GM12872 (cell line): Measurements from ENCODE around the gene MAN1B1.

Source experiments
- TF ChIP-seq, protein P1 (sequence below): IDR thresholded peaks from 3 replicates; pipeline ENCODE4 v1.5.1; 2011; ENCODE audit warnings: low read depth, mild to moderate bottlenecking, low read length, moderate library complexity; ENCODE audit not compliant: insufficient read depth

The MAN1B1 gene

DNA sequence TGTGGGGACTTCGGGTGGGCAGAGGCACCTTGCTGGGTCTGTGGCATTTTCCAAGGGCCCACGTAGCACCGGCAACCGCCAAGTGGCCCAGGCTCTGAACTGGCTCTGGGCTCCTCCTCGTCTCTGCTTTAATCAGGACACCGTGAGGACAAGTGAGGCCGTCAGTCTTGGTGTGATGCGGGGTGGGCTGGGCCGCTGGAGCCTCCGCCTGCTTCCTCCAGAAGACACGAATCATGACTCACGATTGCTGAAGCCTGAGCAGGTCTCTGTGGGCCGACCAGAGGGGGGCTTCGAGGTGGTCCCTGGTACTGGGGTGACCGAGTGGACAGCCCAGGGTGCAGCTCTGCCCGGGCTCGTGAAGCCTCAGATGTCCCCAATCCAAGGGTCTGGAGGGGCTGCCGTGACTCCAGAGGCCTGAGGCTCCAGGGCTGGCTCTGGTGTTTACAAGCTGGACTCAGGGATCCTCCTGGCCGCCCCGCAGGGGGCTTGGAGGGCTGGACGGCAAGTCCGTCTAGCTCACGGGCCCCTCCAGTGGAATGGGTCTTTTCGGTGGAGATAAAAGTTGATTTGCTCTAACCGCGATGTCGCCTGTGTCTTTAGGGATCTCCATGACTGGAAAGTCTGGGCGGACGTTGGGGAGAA, 21.9 kb downstream of the MAN1B1 start:
- TF ChIP-seq, protein P1, sequence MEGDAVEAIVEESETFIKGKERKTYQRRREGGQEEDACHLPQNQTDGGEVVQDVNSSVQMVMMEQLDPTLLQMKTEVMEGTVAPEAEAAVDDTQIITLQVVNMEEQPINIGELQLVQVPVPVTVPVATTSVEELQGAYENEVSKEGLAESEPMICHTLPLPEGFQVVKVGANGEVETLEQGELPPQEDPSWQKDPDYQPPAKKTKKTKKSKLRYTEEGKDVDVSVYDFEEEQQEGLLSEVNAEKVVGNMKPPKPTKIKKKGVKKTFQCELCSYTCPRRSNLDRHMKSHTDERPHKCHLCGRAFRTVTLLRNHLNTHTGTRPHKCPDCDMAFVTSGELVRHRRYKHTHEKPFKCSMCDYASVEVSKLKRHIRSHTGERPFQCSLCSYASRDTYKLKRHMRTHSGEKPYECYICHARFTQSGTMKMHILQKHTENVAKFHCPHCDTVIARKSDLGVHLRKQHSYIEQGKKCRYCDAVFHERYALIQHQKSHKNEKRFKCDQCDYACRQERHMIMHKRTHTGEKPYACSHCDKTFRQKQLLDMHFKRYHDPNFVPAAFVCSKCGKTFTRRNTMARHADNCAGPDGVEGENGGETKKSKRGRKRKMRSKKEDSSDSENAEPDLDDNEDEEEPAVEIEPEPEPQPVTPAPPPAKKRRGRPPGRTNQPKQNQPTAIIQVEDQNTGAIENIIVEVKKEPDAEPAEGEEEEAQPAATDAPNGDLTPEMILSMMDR = no peak

- TF ChIP-seq, protein P1 = no peak
Measured at GRCh38 chr9:137109250-137110146, 22.7 kb downstream of the MAN1B1 start.

DNA sequence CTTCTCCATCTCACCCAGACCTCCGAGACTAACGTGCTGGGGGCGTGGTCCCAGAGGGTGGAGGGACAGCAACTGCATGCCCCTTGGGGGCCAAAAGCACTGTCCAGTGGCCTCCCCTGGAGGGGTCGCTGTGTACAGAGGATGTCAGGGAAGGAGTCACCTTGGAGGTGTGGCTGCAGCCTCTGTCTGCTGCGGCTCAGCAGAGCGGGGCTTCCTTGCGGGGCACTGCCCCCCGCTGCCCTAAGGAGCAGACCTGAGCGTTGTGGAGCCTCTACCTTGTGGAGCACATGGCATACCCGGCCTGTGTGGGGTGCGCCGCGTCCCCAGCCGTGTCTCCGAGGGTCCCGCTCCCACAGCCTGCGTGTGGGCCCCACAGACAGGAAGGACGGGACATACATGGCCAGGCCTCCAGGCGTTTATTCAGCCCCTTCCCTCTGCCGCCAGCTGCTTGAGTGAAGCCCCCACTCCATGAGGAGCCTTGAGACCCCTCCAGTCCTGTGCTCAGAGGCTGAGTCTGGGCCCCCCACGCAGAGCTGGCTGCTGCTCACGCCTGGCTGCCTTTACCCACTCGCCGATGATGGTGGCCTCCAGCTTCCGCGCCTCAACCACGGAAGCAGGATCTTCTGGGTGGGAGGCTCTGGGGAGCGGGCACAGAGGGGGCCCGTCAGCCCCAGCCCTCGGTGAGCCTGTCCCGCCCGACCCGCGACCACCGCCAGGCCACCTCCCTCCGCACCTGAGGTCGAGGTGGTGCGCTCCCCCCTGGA, 23.5 kb downstream of the MAN1B1 start:
- TF ChIP-seq, protein P1 = no peak

DNA sequence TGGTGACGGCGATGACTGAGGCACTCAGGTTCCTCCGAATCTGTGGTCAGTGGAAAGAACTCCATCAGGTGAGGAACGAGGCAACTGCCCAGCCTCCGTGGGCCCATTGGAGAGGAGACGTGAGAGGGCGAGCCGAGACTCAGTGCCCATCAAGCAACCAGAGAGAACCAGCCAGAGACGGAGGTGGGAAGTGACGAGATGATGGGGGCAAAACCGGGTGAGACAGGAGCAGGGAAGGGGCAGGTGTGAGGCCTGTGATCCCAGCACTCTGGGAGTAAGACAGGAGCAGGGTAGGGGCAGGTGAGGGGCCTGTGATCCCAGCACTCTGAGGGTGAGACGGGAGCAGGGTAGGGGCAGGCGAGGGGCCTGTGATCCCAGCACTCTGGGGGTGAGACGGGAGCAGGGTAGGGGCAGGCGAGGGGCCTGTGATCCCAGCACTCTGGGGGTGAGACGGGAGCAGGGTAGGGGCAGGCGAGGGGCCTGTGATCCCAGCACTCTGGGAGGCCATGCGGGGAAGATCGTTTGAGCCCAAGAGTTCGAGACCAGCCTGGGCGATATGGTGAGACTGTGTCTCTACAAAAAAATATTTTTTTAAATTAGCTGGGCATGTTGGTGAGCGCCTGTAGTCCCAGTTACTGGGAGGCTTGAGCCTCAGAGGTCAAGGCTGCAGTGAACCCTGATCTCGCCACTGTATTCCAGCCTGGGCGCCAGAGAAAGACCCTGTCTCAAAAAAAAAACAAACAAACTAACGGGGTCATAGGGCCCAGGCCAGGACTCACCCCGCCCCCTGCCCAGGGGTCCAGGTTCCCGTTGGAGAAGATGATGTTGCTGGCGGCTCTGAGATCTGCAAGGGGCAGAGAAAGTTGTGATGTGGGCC, 24.4 kb downstream of the MAN1B1 start:
- TF ChIP-seq, protein P1 = no peak

DNA sequence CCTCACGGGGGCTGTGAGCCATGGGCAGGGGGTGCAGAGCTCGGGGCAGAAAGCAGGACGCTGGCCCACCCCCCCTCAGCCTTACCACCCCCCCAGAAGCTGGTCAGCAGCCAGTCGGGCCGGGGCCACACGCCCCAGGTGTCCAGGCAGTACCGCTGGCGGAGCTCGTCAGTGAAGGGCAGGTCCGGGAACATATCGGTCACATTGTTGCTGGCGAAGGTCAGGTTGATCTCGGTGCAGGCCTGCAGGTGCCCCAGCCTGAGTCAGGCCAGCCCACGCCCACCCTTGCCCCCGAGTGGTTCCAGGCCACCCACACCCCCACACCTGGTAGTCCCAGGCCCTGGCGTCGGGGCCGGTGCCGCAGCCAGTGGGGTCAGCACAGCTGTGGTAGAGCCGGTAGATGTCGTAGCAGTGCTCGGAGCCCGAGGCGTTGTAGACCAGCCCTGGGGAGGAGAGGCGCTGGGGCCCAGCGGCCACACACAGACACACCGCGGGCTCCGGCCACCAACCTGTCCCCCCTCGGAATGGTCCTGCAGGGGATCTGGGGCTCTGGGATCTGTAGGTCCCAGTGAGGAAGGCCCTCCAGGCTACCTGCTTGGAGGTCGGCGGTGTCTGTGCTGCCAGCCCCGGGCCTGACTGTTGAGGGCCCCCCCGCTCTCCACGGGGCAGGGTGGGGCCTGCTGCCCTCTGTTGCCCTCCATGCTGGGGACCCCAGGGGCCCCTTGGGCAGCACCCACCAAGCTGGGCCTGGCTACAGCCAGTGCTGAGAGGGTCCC, 25.2 kb downstream of the MAN1B1 start:
- TF ChIP-seq, protein P1 = no peak

DNA sequence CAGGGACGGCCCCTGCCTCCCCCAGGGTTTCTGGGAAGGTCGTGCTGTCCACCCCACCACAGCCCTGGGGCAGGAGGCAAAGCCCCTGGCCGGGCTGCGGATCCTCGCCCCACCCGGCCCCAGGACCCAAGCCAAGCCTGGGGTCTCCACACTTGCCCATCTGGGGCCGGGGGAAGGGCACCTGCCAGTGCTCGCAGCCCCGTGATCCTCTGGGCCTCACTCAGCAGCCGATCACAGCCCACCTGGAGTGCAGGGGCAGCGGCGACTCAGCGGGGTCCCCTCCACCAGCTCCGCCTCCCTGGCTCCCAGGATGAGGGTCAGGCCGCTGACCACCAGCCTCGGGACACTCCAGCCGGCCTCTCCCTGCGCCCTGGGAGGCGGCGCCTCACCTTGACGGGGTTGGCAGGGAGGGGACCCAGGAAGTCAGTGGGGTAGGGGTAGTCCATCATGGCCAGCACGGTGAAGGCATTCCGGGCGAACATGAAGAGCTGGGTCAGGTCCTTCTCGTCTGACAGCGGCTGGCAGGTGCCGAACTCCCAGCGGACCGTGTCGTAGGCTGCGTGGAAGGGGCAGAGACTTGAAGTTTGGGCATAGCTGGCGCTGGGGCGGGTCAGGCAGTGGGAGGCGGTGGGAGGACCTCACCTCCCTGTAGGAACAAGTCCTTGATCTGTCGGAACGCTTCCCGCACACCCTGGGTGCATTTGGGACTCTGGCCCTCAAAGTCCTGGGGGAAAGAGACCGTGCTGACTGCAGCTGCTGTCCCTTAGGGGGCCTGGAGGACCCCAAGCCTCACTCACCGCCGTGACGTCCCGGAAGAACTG, 26.0 kb downstream of the MAN1B1 start:
- TF ChIP-seq, protein P1 = no peak
